NCI-H187 treated with DMSO at 0.1 percent for 48 hours (cell line): ENCODE results near the gene DNAJC27.
"Not testable (repeated sequence)": the region's sequence is repeated elsewhere in the genome, so short reads cannot be mapped to it uniquely, and the experiment has no call there.

Experiments used
- DNase-seq: peaks from one replicate; lab custom pipeline; 2025; lab: John Stamatoyannopoulos, UW

DNAJC27 gene

GRCh38 chr2:24971536-24972314, at the start of gene DNAJC27:
DNAJC27 (minus strand) TSS chr2:24971955; CDS start chr2:24971904, 51 bp downstream.
- peak; percentile 90 for DNase-seq

DNA sequence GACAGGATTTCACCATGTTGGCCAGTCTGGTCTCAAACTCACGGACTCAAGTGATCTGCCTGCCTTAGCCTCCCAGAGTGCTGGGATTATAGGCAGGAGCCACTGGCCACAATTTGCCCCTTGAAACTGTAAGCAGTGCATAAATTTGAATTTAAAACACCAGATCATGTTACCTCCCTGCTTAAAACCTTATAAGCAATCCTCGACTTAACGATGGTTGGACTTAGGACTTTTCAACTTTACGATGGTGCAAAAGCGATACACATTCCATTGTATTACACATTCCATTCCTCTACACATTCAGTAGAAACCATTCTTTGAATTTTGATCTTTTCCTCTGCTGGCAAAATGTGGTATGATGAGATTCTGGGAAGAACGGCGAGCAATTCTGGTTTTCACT, 46.9 kb upstream of the DNAJC27 start:
- DNase-seq: no peak

GRCh38 chr2:25014631-25015030, 42.9 kb upstream of the DNAJC27 start:
- DNase-seq: no peak

DNA sequence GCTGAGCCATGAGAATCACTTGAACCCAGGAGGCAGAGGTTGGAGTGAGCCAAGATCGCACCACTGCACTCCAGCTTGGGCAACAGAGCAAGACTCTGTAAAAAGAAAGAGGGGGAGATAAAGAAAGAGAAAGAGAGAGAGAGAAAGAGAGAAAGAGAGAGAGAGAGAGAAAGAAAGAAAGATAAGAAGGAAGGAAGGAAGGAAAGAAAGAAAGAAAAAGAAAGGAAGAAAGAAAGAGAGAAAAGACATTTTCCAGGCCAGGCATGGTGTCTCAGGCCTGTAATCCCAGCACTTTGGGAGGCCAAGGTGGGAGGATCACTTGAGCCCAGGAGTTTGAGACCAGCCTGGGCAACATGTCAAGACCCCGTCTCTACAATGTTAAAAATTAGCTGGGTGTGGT, 39.6 kb upstream of the DNAJC27 start:
- not testable (repeated sequence) for DNase-seq

DNA sequence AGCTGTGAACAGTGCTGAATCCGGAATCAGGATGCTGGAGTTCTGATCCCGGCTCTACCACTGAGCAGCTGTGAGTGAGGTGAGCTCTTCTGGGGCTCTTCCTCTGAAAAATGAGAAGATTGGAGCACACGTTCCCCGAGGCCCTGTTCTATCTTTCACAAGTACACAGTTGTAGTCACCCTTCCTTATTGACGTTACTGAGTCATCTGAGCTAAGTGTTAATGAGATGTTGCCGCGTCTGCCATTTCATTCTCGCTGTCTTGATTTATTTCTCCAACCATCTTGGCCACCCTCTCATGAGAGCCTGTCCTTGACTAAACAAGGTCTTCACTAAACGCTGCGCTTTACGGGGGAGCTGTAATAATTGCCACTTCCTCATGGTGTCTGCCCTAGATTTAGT, 38.2 kb upstream of the DNAJC27 start:
- no peak for DNase-seq

DNA sequence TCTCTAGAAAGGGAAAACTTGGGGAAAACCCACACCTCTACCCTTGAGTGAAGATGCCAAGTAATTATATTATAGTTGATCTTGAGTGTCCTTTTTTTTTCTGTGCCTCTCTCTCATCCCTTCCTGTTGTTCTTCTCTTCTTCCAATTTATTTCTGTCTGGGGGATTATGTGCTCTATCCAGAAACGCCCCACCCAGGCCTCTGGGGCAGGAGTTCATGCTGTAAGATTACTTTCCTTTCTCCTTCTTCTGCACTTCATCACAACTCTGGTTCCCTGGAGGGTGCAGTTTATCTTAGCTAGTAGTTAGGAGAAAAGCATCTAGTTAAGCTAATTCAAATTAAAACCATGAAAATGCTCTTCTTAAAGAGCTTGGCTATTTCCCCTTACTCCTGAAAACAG, 30.3 kb upstream of the DNAJC27 start:
- DNase-seq: no peak

GRCh38 chr2:25001325-25001637, 29.5 kb upstream of the DNAJC27 start:
- DNase-seq: no peak

DNA sequence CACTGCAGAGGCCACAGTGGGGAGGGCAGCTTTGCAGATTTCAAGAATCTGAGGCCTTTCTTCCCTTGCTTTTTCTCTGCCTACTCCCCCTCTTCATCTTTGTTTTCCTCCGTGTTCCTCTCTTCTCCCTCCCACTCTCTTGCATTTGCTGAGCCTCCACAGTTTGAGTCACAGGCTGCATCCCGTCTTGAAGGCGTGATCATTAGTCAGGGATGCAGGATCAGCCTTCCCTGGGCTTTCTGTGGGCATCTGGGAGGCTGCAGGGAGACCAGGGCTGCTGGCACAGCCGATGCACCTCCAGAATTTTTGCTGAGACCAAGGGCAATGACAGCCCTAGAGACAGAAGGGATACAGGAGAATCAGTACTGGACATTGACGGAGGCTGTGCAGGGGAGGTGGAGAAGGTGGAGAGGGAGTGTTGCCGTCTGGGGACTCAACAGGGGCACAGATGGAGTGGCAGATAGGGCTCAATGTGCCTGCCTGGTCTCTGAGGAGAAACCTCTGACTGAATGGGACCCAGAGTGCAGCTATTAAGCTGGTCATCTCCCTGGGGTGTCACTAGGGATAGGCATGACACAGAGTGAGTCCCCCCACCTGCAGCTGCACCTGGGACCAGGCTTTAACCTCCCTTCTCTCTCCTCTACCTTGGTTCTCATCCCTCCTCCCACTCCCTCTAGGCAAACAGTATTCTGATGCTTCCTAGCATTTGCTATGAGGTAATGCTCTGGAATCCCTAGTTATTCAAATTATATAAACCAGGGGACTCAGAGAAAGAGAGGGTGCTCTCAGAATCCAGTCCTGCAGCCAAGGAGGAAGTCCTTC, 29.0 kb upstream of the DNAJC27 start:
- no peak for DNase-seq

DNA sequence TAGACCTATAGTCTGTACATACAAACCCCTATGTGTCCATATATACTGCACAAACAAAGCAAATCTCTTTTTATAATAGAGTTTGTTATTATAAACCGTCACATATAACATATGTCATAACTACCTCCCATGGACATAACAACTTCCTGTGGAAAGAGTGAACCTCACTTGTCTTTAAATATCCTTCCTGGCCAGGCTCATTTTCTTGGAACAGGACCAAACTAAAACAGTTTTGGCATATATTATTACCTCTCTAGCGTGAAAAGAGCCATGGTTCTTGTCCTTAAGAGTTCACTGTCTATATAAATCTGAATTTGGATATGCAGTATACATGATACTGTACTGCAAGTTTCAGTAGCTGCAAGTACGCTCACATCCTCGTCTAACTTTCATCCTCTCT, 28.3 kb upstream of the DNAJC27 start:
- DNase-seq: no peak

DNA sequence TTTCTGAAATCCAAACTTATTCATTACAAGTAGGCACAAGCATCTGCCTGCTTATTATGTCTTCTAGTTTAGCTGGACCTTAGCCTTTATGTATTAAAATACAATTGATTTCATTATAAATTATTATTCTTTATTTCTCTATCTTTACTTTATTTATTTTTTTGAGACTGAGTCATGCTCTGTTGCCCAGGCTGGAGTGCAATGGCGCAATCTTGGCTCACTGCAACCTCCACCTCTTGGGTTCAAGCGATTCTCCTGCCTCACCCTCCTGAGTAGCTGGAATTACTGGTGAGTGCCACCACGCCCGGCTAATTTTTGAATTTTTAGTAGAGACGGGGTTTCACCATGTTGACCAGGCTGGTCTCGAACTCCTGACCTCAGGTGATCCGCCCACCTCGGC, 27.3 kb upstream of the DNAJC27 start:
- DNase-seq: not testable (repeated sequence)

DNA sequence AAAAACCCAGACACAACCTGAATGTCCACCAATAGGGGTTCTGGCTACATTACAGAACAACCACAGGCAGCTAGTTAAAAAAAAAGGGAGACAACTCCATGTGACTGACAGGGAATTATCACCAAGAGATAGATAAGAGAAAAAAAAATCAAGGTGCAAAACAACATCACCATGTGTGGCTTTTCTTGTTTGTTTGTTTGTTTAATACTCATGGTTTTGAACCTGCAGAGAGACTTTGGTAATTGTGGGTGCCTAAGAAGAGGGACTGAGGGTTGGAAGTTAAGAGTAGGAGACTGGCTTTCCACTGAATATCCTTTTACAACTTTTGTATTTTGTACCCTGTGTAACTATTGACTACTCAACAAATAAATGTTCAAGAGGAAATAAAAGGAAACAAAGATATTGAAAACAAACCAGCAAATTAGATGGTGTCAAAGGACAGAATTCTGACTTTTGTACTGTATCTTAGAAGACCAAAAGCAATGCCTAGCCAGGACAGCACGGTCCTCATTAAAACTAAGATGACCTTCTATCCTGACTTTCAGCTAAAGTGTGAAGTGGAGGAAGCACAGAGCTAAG, 22.5 kb upstream of the DNAJC27 start:
- no peak for DNase-seq

DNA sequence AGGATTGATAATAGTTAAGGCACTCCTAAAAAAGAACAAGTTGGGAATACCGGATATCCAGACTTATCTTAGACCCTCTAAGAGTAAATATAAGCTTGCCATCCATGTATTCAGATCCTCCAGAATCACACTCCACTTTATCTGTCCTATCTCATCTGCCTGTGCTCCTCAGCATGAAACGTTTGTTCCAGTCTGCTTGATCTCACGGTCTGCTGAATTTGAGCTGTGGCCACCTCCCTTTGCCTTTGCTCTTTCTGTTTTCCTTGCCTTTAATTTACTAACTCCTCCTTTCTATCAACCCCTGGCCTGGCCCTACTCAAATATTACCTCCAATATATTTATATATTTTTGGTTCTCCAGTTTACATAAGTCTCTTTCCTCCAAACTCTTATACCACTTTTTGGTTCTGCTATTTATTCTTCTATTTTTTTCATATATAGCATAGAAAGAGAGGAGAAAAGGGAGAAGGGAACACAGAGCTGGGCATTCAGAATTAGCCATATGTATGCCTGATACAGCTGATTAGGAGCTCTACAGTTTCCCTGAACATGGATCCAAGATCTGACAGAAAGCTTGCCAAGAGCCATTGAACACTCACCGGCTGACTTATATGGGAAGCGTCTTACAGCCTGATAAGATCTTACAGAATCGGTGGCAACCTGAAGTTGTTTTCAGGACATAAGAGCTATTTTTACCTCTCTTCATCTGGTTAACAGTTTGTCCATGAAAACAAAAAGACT, 21.8 kb upstream of the DNAJC27 start:
- DNase-seq: peak; percentile 31

DNA sequence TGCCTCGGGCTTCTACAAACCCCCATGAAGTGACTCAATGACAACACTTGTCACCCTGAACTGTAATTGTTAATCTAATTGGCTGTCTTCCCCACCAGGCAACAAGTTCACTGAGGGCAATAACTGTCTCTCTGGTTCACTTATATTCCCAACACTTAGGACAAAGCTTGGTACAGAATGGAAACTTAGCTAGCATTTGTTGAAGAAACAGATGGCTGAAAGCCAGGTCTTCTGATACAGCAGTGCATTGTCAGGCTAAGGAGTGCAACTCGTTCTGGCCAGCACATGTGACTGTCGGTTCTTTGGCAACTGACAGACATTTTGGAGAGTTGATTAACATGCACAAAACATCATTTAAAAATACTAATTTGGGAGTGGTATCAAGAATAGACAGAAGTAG, 14.6 kb upstream of the DNAJC27 start:
- no peak for DNase-seq

GRCh38 chr2:24985511-24985910, 13.8 kb upstream of the DNAJC27 start:
- DNase-seq: no peak

- no peak for DNase-seq
Observed at GRCh38 chr2:24984912-24985311, 13.2 kb upstream of the DNAJC27 start.

DNA sequence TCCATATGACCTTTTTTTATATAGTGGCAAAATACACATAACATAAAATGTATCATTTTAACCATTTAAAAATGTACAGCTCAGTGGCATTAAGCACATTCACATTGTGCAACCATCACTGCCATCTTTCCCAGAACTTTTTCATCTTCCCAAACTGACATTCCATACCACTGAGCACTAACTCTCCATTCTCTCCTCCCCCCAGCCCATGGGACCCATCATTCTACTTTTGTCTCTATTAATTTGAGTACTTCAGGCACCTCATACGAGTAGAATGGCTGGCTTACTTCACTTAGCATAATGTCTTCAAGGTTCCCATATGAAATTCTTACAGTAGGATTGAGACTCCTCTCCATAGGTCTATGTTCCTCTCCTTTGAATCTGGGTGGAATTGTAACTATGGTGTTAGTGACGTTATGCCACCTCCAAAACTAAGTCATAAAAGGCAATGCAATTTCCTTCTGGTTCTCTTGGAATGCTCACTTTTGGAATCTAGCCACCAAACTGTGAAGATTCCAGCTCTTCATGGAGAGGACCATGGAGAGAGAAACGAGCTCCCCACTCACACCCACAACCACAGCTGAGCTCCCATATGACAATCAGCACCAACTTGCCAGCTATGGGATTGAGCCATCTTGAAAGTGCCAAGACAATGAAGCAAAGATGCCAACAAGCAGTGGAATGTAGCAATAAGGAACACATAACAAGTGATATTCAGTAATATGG, 9.8 kb upstream of the DNAJC27 start:
- DNase-seq: no peak

- DNase-seq: no peak
Observed at GRCh38 chr2:24978661-24979060, 6.9 kb upstream of the DNAJC27 start.

DNA sequence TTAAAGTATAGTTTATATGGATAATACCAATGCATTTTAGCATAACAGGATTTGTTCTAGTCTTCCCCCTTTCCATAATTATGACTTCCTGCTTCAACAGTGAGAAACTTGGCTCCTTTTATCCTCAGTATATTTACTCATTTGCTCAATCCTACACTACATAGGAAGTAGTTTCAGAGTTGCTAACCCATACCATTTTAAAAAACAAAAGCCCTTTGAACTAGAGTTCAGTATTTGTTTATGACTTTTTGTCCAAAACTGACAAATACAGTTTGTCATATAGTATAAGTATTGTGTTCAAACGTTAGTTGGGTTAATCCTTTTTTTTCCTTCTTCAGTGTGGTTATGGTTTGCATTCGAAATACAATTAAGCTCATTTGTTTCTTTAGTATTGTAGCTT, 5.9 kb upstream of the DNAJC27 start:
- DNase-seq: no peak

- no peak for DNase-seq
Observed at GRCh38 chr2:24973812-24974211, 2.1 kb upstream of the DNAJC27 start.

- no peak for DNase-seq
Observed at GRCh38 chr2:24972315-24972961, 683 bp upstream of the DNAJC27 start.

DNA sequence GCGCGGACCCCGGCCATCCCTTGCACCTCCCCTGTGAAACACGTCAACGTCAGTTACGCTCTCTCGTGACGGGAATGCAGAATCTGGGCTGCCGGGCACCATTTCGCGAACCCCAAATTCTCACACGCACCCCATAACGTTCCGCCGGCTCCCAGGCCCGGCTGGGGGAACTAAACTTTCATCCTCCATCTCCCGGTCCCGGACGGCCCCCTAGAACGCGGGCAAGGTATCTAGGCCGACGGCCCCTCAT, 544 bp downstream of the DNAJC27 start:
- DNase-seq: no peak
